Head of caudate nucleus (tissue), 42 donors: Measurements from ENCODE around the gene EXOC3L4.
"Not testable (repeated sequence)": the region's sequence is repeated elsewhere in the genome, so short reads cannot be mapped to it uniquely, and the experiment has no call there.

Experiments
- DNase-seq, 42 donors: peaks; one replicate each; pipeline versions ENCODE4 v3.0.0 to v3.0.0-alpha.2; 2020 to 2021; ENCODE audit warnings: mixed read lengths in 7 of 42
- intact Hi-C: fragments of 100-400 bp; cut with DNase I; formaldehyde crosslinking; loops from one replicate; pipeline ENCODE4 v1.15.0; 2022

The EXOC3L4 gene

GRCh38 chr14:103113303-103113702 is 18.8 kb downstream of the EXOC3L4 start:
- no peak for DNase-seq
- intact Hi-C loops = no loop called here

DNA sequence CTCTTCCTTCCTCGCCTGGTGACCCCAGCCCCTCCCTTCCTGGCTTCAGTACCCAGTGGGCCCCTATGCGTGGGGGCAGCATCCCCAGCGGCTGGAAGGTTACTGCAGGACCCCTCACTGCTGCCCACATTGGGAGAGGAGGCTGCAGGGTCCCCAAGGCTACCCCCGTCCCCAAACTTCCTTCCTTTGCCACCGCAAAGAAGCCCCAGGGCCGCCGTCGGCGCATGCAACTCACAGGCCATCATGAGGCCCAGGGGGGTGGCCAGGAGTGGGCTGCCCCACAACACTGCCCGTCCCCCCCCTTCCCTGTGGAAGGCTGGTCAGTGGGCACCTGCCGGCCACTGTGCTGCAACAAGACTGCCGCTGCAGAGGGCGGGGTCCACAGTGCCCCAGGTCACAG is 19.2 kb downstream of the EXOC3L4 start:
- no peak for DNase-seq
- intact Hi-C loops = no loop called here

DNA sequence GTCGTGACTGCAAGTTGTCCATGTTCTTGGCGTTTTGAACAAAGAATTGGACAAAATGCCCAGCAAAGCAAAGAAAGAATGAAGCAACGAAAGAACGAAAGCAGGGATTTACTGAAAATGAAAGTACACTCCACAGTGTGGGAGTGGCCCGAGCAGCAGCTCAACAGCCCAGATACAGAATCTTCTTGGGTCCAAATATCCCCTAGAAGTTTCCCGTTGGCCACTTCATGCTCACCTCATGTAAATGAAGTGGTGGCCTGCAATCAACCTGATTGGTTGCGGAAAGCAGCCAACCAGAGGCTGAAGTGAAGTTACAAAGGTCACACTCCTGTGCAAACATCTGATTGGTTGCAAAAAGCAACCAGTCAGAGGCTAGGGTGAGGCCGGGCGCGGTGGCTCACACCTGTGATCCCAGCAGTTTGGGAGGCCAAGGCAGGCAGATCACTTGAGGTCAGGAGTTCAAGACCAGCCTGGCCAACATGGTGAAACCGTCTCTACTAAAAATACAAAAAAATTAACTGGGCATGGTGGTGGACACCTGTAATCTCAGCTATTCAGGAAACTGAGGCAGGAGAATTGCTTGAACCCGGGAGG is 20.7 kb downstream of the EXOC3L4 start:
- intact Hi-C loops, DNase-seq: not testable (repeated sequence)

DNA sequence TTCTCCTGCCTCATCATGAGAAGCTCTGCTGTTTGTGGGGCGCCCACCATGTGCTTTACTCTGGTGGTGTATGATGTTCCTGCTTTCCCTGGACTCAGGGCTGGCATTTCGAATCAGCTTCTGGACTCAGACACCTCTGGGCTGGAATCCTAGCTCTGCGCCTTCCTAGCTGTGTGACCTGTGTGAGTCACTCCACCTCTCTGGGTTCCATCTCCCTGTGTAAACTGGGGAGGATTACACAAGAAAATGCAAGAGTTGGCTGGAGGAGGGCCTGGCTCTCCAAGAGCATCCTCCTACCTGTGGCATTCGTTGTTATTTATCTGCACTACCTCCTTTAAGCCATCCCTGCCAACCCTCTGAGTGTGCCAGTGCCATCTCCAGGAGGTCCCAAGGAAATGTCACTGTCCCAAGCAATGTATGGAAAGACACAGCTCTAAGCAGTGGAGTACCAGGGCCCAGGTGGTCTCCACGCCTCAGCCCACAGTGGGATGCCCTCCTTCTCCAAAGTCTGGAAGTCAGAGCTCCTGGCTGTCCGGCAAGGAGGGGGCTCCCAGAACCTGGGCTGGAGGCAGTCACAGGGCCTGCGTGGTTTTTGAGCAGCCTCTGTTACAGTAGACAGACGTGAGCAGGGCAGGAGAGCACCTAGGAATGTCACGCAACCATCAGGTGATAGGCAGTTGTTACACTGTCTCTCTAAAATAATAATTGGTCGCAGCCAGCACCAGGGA is 21.5 kb downstream of the EXOC3L4 start:
- no peak for DNase-seq
- intact Hi-C loops = no loop called here

DNA sequence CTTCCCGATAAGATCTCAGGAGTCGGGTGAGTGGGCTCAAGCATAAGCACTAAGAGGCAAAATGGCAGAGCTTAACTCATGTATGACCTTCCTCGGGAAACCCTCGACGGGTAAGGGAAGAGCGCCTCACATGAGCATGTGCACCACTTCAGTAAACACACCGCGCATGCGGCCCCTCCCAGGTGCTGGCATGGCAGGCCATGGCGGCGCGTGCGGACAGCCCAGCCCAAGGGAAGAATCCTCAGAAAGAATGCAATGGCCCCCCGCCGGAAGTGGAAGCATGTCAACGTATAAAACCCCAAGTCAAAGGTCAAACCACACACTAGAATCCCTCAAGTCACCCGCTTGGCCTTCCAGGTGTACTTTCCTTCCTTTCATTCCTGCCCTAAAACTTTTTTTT is 22.1 kb downstream of the EXOC3L4 start:
- DNase-seq = no peak
- intact Hi-C loops = no loop called here

DNA sequence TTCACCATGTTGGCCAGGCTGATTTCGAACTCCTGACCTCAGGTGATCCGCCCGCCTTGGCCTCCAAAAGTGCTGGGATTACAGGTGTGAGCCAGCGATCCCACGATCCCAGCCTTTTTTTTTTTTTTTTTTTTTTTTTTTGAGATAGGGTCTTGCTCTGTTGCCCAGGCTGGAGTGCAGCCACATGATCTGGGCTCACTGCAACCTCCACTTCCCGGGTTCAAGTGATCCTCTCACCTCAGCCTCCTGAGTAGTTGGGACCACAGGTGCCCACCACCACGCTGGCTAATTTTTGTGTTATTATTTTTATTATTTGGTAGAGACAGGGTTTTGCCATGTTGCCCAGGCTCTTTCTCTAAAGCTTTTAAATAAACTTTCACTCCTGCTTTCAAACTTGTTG is 23.0 kb downstream of the EXOC3L4 start:
- intact Hi-C loops, DNase-seq: not testable (repeated sequence)

GRCh38 chr14:103118018-103118662 is 23.6 kb downstream of the EXOC3L4 start:
- DNase-seq = peak in 33 of 42 donors; percentile 27 to 84 (median 59)
- intact Hi-C loops = no loop called here

DNA sequence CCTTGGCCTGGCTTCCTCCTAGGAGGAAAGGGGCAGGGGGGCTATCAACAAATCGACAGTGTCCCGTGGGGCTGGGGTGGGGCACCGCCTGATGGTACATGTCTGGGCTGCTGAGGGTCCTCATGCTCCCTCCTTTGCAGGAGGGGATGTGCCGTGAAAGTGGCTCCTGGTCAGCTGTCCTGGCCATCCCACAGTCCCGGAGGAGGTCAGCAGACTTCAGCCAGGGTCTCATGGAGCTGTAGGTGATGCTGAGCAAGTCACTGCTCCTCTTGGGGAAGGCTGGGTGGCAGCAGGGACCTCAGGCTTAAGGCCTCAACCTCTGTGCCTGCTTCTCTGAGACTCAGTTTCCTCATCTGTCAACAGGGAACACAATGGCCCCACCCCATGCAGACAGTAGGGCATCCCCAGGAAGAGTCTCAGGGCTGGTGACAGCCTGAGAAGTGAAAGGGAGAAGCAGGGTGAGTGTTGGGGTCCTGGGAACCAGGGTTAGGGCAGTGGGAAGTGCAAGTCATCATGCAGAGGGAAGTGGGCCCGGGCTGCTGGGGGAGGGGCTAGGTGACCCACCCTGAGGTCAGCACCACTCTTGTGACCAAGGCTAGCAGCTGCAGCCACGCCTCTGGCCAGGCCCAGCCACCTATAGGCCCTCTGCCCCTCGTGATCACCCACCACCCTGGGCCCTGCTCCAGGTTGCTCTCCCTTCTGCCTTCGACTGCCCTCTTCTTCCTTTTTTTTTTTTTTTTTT is 24.3 kb downstream of the EXOC3L4 start:
- intact Hi-C loops = no loop called here
- peak in 33 of 42 donors; percentile 19 to 78 (median 54) for DNase-seq

DNA sequence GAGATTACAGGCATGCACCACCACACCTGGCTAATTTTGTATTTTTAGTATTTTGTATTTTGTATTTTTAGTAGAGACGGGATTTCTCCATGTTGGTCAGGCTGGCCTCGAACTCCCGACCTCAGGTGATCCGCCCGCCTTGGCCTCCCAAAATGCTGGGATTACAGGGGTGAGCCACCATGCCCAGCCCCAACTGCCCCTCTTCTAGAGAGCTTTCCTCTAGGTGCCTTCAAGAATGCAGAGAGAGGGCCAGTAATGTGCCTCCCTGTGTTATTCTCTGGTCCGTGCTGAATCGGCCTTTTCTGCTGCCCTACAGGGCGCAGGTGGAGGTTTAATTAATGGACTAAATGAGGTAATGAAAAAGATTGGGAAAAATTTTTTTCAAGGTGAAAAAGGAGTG is 25.0 kb downstream of the EXOC3L4 start:
- intact Hi-C loops, DNase-seq: not testable (repeated sequence)

- peak in 6 of 42 donors; percentile 19 to 53 (median 39) for DNase-seq
These were observed 26.8 kb downstream of the EXOC3L4 start for GRCh38 chr14:103121121-103121845.

DNA sequence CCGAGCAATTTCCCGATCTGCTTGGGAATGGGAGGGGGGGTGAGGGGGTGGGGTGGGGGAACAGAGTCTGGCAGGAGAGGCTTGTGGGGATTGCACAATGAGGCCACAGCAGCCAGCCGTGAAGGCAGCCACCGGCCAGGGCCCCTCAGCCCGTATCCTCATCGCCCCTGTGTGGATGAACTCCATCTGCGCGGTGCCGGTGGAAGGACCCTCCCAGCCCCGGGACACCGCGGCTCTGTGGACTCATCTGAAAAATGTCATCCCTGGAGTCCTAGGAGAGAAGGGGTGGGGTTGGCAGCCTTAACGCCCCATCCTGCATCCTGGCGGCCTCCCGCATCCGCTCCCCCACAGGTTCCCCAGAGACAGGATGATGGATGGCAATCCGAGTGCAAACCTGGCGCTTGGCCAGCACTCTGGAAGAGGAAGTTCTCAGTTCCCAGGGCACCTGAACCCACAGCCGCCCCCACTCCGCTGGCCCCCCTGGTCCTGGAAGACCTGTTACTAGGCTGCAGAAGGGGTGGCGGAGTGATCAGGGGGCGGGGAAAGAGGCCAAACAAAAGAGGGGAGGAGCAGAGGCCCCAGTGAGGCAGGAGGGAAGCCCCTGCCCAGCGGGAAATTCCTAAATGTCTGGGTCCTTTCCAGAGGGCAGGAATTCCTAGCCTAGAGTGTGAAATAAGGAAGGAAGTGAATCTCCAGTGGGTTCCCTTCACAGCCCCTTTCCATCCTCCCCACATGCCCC is 27.5 kb downstream of the EXOC3L4 start:
- intact Hi-C loops = no loop called here
- DNase-seq = peak in 9 of 42 donors; percentile 23 to 58 (median 36)

More at GRCh38 chr14:103121121-103121845, 26.8 kb downstream of the EXOC3L4 start:
- intact Hi-C loops = no loop called here

- intact Hi-C loops = no loop called here
- no peak for DNase-seq
These were observed 28.0 kb downstream of the EXOC3L4 start for GRCh38 chr14:103122585-103122946.

DNA sequence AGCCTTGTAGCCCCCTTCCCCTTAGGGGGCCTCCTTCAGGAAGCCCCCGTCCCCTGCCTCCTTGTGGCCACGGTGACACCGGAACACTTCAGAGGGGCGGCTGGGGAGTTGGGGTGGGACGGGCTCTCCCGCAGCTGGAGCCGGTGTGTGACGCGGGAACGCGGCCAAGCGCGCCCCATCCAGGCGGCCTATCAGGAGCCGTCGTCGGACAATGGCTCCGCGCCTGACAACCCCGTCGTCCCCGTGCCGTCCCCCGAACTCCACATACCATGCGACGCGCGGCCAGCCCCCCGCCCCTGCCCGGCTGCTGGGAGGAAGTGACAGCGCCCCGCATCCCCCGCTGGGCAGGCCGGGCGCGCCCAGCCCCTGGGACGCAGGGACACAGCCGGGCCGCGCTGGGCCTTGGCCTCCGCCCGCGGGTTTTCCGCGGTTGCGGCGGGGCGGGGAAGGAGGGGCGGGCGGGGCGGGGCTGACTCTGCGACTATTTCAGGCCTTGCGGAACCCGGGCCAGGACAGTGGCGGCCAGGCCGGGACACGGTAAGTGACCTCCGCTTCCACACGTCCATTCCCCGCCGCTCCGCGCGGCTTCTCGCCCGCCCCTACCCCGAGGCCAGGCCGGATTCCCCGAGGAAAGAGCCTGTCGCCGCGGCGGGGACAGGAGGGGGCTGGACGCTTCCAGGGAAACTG is 28.6 kb downstream of the EXOC3L4 start, which contains the start of gene TNFAIP2:
Gene TNFAIP2, plus strand, starts transcription at position 515 of the 687 bp plus-strand sequence. CDS start 2,997 bp downstream, outside the sequence.
- DNase-seq = peak in 6 of 42 donors; percentile 20 to 45 (median 33)
- intact Hi-C loops = no loop called here

- intact Hi-C loops = no loop called here
- no peak for DNase-seq
These were observed 29.3 kb downstream of the EXOC3L4 start for GRCh38 chr14:103123634-103124500.

GRCh38 chr14:103124501-103125001 is 30.0 kb downstream of the EXOC3L4 start:
- DNase-seq = no peak
- intact Hi-C loops = no loop called here
